GM21515 (cell line): ENCODE results near the gene NOVA2.

ENCODE experiments used
- ATAC-seq: cut with Tn5 transposase; IDR thresholded peaks from one replicate; pipeline ENCODE4 v1.9.1; 2021; ENCODE audit not compliant: unreplicated experiment

The NOVA2 gene

DNA sequence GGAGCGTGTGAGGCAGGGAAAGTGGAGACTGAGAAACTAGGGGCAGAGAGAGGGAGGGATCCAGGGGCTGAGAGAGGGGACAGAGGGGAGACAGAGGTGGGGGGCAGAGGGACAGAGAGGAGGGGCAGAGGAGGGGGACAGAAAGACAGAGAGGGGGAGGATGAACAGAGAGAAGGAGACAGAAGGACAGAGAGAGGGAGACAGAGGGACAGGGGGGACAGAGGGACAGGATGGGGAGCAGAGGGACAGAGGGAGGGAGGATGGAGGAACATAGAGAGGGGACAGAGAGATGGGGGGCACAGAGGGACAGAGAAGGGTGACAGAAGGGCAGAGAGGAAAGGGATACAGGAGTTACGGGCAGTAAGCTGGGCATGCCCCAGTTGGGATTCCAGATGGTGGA, 44.4 kb downstream of the NOVA2 start:
- no peak for ATAC-seq

GRCh38 chr19:45927565-45928261, 46.0 kb downstream of the NOVA2 start:
- ATAC-seq: no peak

- no peak for ATAC-seq
Observed at GRCh38 chr19:45924891-45925447, 48.7 kb downstream of the NOVA2 start.

GRCh38 chr19:45922281-45922680, 51.4 kb downstream of the NOVA2 start:
- no peak for ATAC-seq

GRCh38 chr19:45920458-45920857, 53.2 kb downstream of the NOVA2 start:
- ATAC-seq: no peak

DNA sequence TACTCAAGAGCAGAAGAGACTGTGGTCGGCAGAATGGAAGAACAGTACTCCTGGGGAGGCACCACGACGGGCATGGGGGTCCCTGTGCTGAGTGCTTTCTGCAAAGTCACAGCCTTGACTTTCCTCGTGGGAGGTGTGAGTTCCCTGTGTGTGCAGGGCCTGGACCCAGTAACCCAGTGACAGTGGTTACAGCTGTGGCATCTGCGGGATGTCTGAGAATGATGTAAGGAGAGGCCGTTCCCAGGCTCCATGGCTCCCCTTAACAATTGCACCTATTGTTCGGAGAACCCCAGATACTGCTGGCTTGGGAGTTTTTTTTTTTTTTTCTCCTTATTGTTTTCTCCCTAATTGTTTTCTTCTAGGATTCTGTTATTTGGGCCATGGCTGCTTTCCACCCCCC, 54.0 kb downstream of the NOVA2 start:
- ATAC-seq: no peak

GRCh38 chr19:45918721-45919120, 54.9 kb downstream of the NOVA2 start:
- no peak for ATAC-seq

DNA sequence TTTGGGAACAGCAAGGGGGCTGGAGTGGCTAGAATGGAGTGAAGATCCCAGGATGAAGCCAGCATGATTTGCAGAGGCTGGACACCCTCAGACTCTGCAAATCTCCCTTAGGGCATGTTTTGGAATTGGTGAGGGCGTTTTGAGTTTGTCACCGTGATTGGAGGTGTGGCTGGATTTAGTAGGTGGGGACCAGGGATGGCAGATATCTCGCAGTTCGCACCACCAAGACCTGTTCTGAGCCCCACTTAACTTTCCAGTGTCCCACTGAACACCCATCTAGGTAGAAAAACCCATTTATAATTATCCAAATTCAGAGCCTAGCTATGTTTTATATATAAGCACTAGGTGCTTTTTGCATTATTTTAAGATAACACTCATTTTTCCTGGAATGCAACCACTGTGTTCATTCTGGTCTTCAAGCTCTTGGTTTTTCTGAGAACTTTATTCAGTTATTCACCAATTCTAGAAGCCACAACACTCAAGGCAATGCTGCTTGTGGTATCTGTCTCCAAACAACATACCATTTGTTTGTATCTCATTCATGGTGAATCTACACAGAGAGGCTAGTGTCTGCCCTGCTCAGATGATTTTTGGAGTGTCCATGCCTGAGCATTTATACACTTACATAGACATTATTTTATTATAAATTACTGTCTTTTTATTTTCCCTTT, 56.1 kb downstream of the NOVA2 start:
- no peak for ATAC-seq

DNA sequence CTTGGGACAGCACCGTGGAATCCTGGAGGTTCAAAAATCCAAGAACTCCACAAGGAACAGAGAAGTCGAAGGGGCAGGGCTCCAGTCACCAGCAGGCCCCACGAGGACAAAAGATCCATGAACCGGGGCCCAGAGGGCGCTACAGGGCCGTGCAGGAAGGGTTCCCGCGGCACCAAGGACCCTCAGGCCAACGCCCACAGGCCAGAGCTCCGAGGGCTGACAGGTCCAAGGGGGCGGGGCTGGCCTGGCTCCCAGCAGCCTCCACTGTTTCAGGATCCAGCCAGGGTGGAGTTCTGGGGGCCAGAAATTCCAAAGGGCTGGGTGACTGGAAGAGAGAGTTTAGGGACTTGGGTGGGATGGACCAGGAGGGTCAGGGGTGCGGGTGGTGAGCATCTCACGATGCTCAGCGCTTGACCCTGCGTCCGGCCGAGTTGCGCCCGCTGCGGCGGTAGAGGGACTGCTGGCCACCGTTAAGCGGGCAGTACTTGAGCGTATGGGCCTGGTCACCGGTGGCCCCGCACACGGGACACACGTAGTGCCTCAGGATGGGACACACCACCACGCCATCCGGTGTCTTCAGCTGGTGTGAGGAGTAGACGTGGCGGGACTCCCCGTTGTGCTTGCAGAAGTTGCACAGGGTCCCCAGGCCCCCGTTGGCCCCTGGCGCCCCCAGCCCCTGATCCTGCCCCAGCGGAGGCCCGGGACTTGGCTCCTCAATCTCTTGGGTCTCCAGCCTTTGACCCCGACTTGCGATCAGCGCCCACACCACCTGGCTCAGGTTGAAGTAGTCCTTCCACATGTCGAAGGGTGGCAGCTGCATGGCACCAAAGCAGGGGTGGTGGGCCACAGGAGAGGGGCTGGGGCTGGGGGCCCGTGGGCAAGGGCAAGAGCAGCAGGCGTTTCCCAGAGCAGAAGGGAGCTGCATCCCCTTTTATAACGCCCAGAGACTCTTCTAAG, 59.5 kb downstream of the NOVA2 start, which contains the start of gene NANOS2:
TSS of gene NANOS2 (minus strand) at position 905 of the 957 bp plus-strand sequence. CDS start at position 820, 85 bp downstream.
- no peak for ATAC-seq

GRCh38 chr19:45911291-45911690, 62.4 kb downstream of the NOVA2 start:
- ATAC-seq: no peak

DNA sequence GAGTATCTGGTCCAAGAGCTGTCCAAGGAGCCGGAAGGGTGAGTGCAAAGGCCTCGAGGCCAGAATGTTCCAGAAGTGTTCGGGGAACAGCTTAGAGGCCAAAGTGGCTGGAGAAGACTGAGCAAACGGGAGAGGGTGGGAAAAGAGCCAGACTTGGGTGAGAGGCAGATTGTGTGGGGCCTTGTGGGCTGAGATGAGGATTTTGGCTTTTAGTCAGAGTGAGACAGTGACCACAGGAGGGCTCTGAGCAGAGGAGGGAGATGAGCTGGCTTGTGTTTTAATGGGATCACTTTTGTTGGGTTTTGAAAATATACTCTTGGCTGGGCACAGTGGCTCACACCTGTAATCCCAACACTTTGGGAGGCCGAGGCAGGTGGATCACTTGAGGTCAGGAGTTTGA, 64.7 kb downstream of the NOVA2 start:
- no peak for ATAC-seq

- ATAC-seq: no peak
Observed at GRCh38 chr19:45906221-45906620, 67.4 kb downstream of the NOVA2 start.

DNA sequence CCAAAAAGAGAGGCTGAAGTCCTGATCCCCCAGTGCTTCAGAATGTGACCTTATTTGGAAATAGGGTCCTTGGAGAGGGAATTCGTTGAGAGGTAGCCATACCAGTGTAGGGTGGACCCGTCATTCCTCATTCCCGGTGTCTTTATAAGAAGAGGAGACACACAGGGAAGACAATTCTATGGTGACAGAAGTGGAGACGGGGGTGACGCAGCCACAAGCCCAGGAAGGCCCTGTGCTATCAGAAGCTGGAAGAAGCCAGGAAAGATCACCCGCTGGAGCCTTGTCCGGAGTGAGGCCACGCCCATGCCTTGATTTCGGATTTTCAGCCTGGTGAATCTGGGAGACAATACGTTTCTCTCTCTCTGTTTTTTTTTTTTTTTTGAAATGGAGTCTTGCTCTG, 68.7 kb downstream of the NOVA2 start:
- no peak for ATAC-seq

GRCh38 chr19:45902651-45903625, 70.7 kb downstream of the NOVA2 start:
- ATAC-seq: peak; percentile 83

- ATAC-seq: no peak
Observed at GRCh38 chr19:45901912-45902650, 71.6 kb downstream of the NOVA2 start, which contains the start of gene MYPOP. MYPOP (minus strand) TSS chr19:45902613; CDS start chr19:45901773, 840 bp downstream.

DNA sequence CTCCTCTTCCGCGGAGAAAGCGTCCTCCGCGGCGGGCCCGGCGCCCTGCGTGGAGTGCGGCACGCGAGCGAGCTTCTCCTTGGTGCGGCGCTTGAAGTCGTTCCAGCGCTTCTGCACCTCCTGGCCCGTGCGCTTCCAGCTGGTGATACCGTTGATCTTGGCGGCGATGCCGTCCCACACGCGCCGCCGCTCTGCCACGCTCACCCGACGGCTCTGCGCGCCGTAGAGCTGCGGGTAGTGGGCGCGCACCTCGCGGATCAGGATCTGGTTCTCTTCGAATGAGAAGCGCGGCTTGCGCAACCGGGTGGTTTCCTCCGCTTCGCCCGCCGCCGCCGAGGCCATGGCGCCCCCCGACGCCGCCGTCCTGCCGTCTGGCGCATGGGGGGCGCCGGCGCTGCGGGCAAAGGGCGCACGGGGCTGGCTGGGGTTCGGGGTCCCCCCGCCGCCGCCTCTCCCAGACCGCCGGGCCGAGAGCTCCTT, 72.2 kb downstream of the NOVA2 start:
- ATAC-seq: no peak

DNA sequence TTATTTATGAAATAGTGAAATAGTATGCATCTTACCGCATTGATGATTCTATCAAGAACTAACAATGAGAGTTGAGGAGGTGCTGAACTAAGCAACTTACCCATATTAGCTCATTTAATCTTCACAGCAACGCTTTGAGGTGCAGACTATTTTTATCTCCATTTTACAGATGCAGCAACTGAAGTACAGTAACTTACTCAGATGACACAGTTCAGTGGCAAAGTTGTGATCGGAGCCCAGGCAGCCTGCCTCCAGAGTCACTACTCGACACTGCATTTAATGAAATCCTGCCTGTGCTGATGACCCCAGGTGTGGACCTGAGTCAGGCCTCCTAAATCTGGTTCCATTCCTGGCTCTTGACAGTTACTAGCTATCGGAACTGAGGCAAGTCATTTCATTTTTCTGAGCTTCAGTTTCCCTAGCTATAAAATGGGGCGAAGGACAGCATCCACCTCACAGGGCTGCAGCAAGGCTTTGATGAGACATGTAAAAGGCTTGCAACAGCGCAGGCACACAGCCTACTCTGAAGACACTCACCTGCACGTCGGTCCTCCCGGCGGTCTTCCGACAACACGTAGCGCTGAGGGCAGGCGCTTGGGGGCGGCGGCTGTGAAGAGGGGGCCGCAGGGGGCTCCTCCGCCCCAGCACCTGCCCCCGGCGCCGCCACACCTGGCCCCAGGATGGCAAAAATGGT, 72.8 kb downstream of the NOVA2 start:
- ATAC-seq: no peak

DNA sequence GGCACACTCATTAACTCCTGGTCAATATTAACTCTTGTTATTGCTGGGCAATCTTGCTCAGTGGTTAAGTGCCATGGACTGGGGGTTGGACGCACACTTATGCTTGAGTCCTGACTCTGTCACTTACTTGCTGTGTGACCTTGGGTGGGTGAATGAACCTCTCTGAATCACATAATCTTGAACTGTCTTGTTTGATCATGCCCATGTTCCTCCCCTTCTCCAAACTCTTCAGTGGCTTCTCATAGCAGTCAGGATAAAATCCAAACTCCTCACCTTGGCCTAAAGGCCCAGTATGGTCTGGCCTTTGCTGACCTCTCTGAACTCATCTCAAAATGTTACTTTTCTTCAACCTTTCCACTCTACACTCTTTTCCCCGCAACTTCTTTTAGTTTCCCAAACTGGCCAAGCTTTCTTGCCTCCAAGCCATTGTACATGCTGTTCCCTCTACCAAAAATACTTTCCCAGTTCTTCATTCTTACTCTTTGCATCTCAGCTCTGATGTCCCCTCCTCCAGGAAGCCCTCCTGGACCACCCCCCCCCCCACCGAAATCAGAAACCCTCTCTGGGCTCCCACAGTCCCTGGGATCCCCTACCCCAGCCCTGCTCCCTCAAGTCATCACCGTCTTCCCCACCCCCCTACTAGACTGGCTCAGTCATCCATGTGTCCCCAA, 73.6 kb downstream of the NOVA2 start:
- ATAC-seq: no peak
